Fibroblast of lung (primary cell): ENCODE data around the gene ANKRD13D.

Source experiments
- CTCF ChIP-seq, 2 donors: IDR thresholded peaks in 1 of 2; conservative IDR thresholded peaks in 1 of 2; 1 replicate in 1 of 2; 2 replicates in 1 of 2; pipeline ENCODE4 v1.5.1; 2011 to 2012; ENCODE audit warnings: low read length in 2 of 2, control low read depth in 1 of 2, inconsistent platforms in 1 of 2, low read depth in 1 of 2, mild to moderate bottlenecking in 1 of 2
- EZH2 ChIP-seq: IDR thresholded peaks from 2 replicates; pipeline ENCODE4 v1.5.1; 2012; ENCODE audit warnings: low read length, control low read depth, mild to moderate bottlenecking; ENCODE audit errors: missing control alignments

GRCh38 chr11:67270256-67271204, 18.6 kb upstream of the ANKRD13D start:
- TF ChIP-seq CTCF (conservative IDR thresholded peaks at IDR 0.05 in 1 of 2, IDR thresholded peaks at IDR 0.05 in 1 of 2; ENCODE audit: low read depth in 1 of 2, low read length in 2 of 2): no peak
- no peak for TF ChIP-seq EZH2
